Liver (tissue), 3 donors: ENCODE data around the gene TAS1R1.

Experiments used
- EGR1 ChIP-seq, 2 donors: IDR thresholded peaks; 2 replicates each; pipeline ENCODE4 v1.6.1; 2016 to 2018; ENCODE audit warnings: antibody characterized with exemption in 2 of 2, low read depth in 2 of 2
- SP1 ChIP-seq: IDR thresholded peaks from 2 replicates; pipeline ENCODE4 v1.6.1; 2018; ENCODE audit warnings: antibody characterized with exemption, mild to moderate bottlenecking
- TF ChIP-seq, protein P1 (sequence below): fragments of 150-350 bp; IDR thresholded peaks from 2 replicates; pipeline ENCODE4 v1.5.1; 2017; ENCODE audit warnings: improper control_type of control experiment, low read depth, low read length; ENCODE audit not compliant: missing input control
- TF ChIP-seq, protein P2 (sequence below): IDR thresholded peaks from 2 replicates; pipeline ENCODE4 v1.6.1; 2016; ENCODE audit warnings: antibody characterized with exemption
- donor health status: healthy.
- donor health status: healthy.

DNA sequence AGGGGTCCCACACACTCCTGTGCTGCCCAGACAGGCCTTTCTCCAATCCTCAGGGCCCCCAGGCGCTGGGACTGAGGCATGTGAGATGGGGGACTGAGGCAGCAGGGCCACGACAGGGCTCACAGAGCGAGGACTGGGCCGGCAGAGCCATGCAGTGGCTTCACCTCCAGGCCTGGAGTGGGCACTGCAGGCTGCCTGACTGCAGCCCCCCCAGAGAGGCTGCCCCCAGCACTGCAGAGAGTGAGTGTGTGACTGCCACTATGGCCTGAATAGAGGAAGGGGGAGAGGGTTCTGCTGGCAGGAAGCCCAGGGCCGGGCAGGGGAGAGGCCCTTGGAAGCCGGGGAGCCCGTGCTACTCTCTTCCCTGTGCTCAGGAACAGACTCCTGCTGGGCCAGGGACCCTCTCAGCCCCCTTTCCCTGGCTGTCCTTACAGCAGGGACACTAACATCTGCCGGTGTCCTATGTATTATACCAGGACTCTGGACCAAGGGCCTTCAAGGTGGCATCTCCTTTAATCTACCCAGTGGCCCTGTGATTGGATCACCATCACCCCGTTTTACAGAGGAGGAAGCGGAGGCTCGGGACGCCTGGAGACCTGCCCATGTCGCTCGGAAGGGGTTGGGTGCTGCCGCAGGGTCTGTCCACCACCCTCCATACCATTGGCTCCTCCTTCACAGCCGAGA, 43.4 kb upstream of the TAS1R1 start:
- TF ChIP-seq EGR1 (IDR thresholded peaks at IDR 0.05; ENCODE audit: low read depth in 2 of 2) (no peak), SP1 (no peak)
- TF ChIP-seq, protein P1, sequence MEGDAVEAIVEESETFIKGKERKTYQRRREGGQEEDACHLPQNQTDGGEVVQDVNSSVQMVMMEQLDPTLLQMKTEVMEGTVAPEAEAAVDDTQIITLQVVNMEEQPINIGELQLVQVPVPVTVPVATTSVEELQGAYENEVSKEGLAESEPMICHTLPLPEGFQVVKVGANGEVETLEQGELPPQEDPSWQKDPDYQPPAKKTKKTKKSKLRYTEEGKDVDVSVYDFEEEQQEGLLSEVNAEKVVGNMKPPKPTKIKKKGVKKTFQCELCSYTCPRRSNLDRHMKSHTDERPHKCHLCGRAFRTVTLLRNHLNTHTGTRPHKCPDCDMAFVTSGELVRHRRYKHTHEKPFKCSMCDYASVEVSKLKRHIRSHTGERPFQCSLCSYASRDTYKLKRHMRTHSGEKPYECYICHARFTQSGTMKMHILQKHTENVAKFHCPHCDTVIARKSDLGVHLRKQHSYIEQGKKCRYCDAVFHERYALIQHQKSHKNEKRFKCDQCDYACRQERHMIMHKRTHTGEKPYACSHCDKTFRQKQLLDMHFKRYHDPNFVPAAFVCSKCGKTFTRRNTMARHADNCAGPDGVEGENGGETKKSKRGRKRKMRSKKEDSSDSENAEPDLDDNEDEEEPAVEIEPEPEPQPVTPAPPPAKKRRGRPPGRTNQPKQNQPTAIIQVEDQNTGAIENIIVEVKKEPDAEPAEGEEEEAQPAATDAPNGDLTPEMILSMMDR: no peak
- TF ChIP-seq, protein P2, sequence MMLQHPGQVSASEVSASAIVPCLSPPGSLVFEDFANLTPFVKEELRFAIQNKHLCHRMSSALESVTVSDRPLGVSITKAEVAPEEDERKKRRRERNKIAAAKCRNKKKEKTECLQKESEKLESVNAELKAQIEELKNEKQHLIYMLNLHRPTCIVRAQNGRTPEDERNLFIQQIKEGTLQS: no peak
